Mucosa of rectum (tissue), 2 donors: ENCODE measurements around the gene PDE7B.
A peak's percentile ranks its signal among the peaks of the same experiment; 100 is the strongest.

Experiments used
- H3K27ac ChIP-seq, 2 donors: one replicate each; pipeline ENCODE4 v1.7.0; 2013; ENCODE audit warnings: inconsistent platforms in 2 of 2, low read depth in 2 of 2, low read length in 2 of 2
- H3K27me3 ChIP-seq, 2 donors: one replicate each; pipeline ENCODE4 v1.7.0; 2013; ENCODE audit warnings: low read length in 2 of 2; ENCODE audit not compliant: control insufficient read depth in 2 of 2, insufficient read depth in 2 of 2
- H3K36me3 ChIP-seq, 2 donors: one replicate each; pipeline ENCODE4 v1.7.0; 2013; ENCODE audit warnings: low read length in 2 of 2; ENCODE audit not compliant: control insufficient read depth in 2 of 2, insufficient read depth in 2 of 2
- H3K4me1 ChIP-seq, 2 donors: one replicate each; pipeline ENCODE4 v1.7.0; 2013; ENCODE audit warnings: low read length in 2 of 2, mild to moderate bottlenecking in 1 of 2; ENCODE audit not compliant: control insufficient read depth in 2 of 2, insufficient read depth in 2 of 2
- H3K4me3 ChIP-seq, 2 donors: one replicate each; pipeline ENCODE4 v1.7.0; 2013; ENCODE audit warnings: low read length in 2 of 2
- H3K9ac ChIP-seq, 2 donors: one replicate each; pipeline ENCODE4 v1.7.0; 2013; ENCODE audit warnings: low read length in 2 of 2, low read depth in 1 of 2, mild to moderate bottlenecking in 1 of 2
- H3K9me3 ChIP-seq, 2 donors: one replicate each; pipeline ENCODE4 v1.7.0; 2013; ENCODE audit warnings: low read length in 2 of 2; ENCODE audit not compliant: control insufficient read depth in 2 of 2
- donor health status: healthy.
- donor health status: Normal muscosa, but diverticular disease.

PDE7B gene

GRCh38 chr6:135902756-135903331 is 51.3 kb downstream of the PDE7B start:
- Histone ChIP-seq H3K36me3 (no peaks in the 10 kb centered on the region), H3K27ac (peak overlapping the region; percentile 41 to 52), H3K4me1 (no peaks in the 10 kb centered on the region), H3K9me3 (no peaks in the 10 kb centered on the region), H3K27me3 (no peaks in the 10 kb centered on the region), H3K9ac (no peak overlapping the region), H3K4me3 (no peak overlapping the region)

GRCh38 chr6:135904666-135905065 is 53.2 kb downstream of the PDE7B start:
- Histone ChIP-seq H3K4me3 (no peak overlapping the region), H3K4me1 (no peaks in the 10 kb centered on the region), H3K27ac (no peak overlapping the region)

GRCh38 chr6:135905604-135906300 is 54.3 kb downstream of the PDE7B start:
- Histone ChIP-seq H3K4me1 (no peaks in the 10 kb centered on the region), H3K36me3 (no peaks in the 10 kb centered on the region), H3K27ac (no peak overlapping the region), H3K9ac (no peak overlapping the region), H3K9me3 (no peaks in the 10 kb centered on the region), H3K4me3 (no peak overlapping the region), H3K27me3 (no peaks in the 10 kb centered on the region)

More at GRCh38 chr6:135904666-135905065, 53.2 kb downstream of the PDE7B start:
- H3K27me3 ChIP-seq, result no peaks in the 10 kb centered on the region
- H3K9ac ChIP-seq, result no peak overlapping the region
- H3K9me3 ChIP-seq, result no peaks in the 10 kb centered on the region
- no peaks in the 10 kb centered on the region for H3K36me3 ChIP-seq

GRCh38 chr6:135906542-135906941 is 55.0 kb downstream of the PDE7B start:
- no peak overlapping the region for H3K27ac ChIP-seq
- H3K9me3 ChIP-seq, result no peaks in the 10 kb centered on the region
- no peak overlapping the region for H3K9ac ChIP-seq
- no peaks in the 10 kb centered on the region for H3K36me3 ChIP-seq
- H3K4me1 ChIP-seq, result no peaks in the 10 kb centered on the region
- H3K4me3 ChIP-seq, result no peak overlapping the region
- H3K27me3 ChIP-seq, result no peaks in the 10 kb centered on the region

GRCh38 chr6:135906972-135907465 is 55.5 kb downstream of the PDE7B start:
- H3K36me3 ChIP-seq, result no peaks in the 10 kb centered on the region
- no peaks in the 10 kb centered on the region for H3K27me3 ChIP-seq
- no peak overlapping the region for H3K27ac ChIP-seq
- no peak overlapping the region for H3K4me3 ChIP-seq
- H3K9me3 ChIP-seq, result no peaks in the 10 kb centered on the region
- H3K4me1 ChIP-seq, result no peaks in the 10 kb centered on the region
- no peak overlapping the region for H3K9ac ChIP-seq

GRCh38 chr6:135909737-135910387 is 58.4 kb downstream of the PDE7B start:
- no peaks in the 10 kb centered on the region for H3K36me3 ChIP-seq
- no peaks in the 10 kb centered on the region for H3K27me3 ChIP-seq
- H3K9ac ChIP-seq, result no peak overlapping the region
- no peaks in the 10 kb centered on the region for H3K9me3 ChIP-seq
- H3K27ac ChIP-seq, result no peak overlapping the region
- no peaks in the 10 kb centered on the region for H3K4me1 ChIP-seq
- H3K4me3 ChIP-seq, result no peak overlapping the region

GRCh38 chr6:135910790-135911618 is 59.5 kb downstream of the PDE7B start:
- Histone ChIP-seq H3K36me3 (no peaks in the 10 kb centered on the region), H3K27me3 (no peaks in the 10 kb centered on the region), H3K9ac (no peak overlapping the region), H3K27ac (no peak overlapping the region), H3K4me3 (no peak overlapping the region), H3K4me1 (no peaks in the 10 kb centered on the region), H3K9me3 (no peaks in the 10 kb centered on the region)

- H3K9me3 ChIP-seq, result no peaks in the 10 kb centered on the region
- H3K27me3 ChIP-seq, result no peaks in the 10 kb centered on the region
- no peak overlapping the region for H3K4me3 ChIP-seq
- H3K9ac ChIP-seq, result no peak overlapping the region
- H3K27ac ChIP-seq, result no peak overlapping the region
- no peaks in the 10 kb centered on the region for H3K36me3 ChIP-seq
- no peaks in the 10 kb centered on the region for H3K4me1 ChIP-seq
These were observed 62.3 kb downstream of the PDE7B start for GRCh38 chr6:135913785-135914184.

GRCh38 chr6:135919026-135919425 is 67.5 kb downstream of the PDE7B start:
- Histone ChIP-seq H3K4me3 (no peak overlapping the region), H3K27ac (no peak overlapping the region), H3K9ac (no peak overlapping the region)

GRCh38 chr6:135920689-135921088 is 69.2 kb downstream of the PDE7B start:
- Histone ChIP-seq H3K36me3 (no peaks in the 10 kb centered on the region), H3K27ac (no peak overlapping the region)

More at GRCh38 chr6:135919026-135919425, 67.5 kb downstream of the PDE7B start:
- no peaks in the 10 kb centered on the region for H3K36me3 ChIP-seq
- H3K9me3 ChIP-seq, result no peaks in the 10 kb centered on the region
- no peaks in the 10 kb centered on the region for H3K27me3 ChIP-seq
- no peaks in the 10 kb centered on the region for H3K4me1 ChIP-seq

More at GRCh38 chr6:135920689-135921088, 69.2 kb downstream of the PDE7B start:
- Histone ChIP-seq H3K9ac (no peak overlapping the region), H3K4me1 (no peaks in the 10 kb centered on the region), H3K9me3 (no peaks in the 10 kb centered on the region), H3K4me3 (no peak overlapping the region), H3K27me3 (no peaks in the 10 kb centered on the region)
